A549 (cell line): Measurements from ENCODE around the gene NDRG4.

Experiments
- BCL3 ChIP-seq: fragments of >200 bp; sonication (Bioruptor Twin); formaldehyde crosslinking; IDR thresholded peaks from 3 replicates; pipeline ENCODE4 v1.6.1; 2016
- BHLHE40 ChIP-seq: IDR thresholded peaks from 2 replicates; pipeline ENCODE4 v1.6.1; 2012; ENCODE audit warnings: low read depth, low read length, inconsistent platforms
- CBX8 ChIP-seq: fragments of 200-600 bp; sonication (generic); IDR thresholded peaks from 2 replicates; pipeline ENCODE4 v1.6.1; 2016
- CTCF ChIP-seq: fragments of >200 bp; sonication (Bioruptor Twin); formaldehyde crosslinking; IDR thresholded peaks from 3 replicates; pipeline ENCODE4 v1.5.1; 2016
- HEYL ChIP-seq: fragments of 250-450 bp; sonication (Bioruptor Pico); IDR thresholded peaks from 2 replicates; pipeline ENCODE4 v1.8.0; 2021; ENCODE audit warnings: mild to moderate bottlenecking, moderate library complexity
- HOXB13 ChIP-seq: fragments of 250-450 bp; sonication (Bioruptor Pico); IDR thresholded peaks from 2 replicates; pipeline ENCODE4 v1.5.0; 2020; ENCODE audit warnings: low read depth, mild to moderate bottlenecking, moderate library complexity
- JUN ChIP-seq, 2 experiments: fragments of >200 bp; sonication (Bioruptor Twin); formaldehyde crosslinking; IDR thresholded peaks; 2 replicates in 1 of 2; 3 replicates in 1 of 2; pipeline ENCODE4 v1.6.1; 2016 to 2017
- PBX3 ChIP-seq: IDR thresholded peaks from 2 replicates; pipeline ENCODE4 v1.6.1; 2012
- POLR2A ChIP-seq: IDR thresholded peaks from 2 replicates; pipeline ENCODE4 v1.6.1; 2012; ENCODE audit warnings: mild to moderate bottlenecking, low read length
- RAD21 ChIP-seq, 2 experiments: fragments of >200 bp in 1 of 2; sonication (Bioruptor Twin) in 1 of 2; formaldehyde crosslinking in 1 of 2; IDR thresholded peaks in 1 of 2; conservative IDR thresholded peaks in 1 of 2; 2 replicates in 1 of 2; 3 replicates in 1 of 2; pipeline ENCODE4 v1.6.1; 2012 to 2018; ENCODE audit warnings: inconsistent platforms in 1 of 2
- RARB ChIP-seq: fragments of 250-450 bp; sonication (Bioruptor Pico); IDR thresholded peaks from 2 replicates; pipeline ENCODE4 v1.8.0; 2021; ENCODE audit warnings: mild to moderate bottlenecking, moderate library complexity
- RFX5 ChIP-seq: fragments of 450-650 bp; IDR thresholded peaks from 2 replicates; pipeline ENCODE4 v1.7.1; 2014; ENCODE audit warnings: antibody characterized with exemption, mild to moderate bottlenecking, moderate library complexity
- SREBF2 ChIP-seq: fragments of 450-650 bp; IDR thresholded peaks from 2 replicates; pipeline ENCODE4 v1.6.1; 2014; ENCODE audit warnings: mild to moderate bottlenecking, moderate library complexity
- USF2 ChIP-seq: fragments of 450-650 bp; IDR thresholded peaks from 2 replicates; pipeline ENCODE4 v1.6.1; 2014; ENCODE audit warnings: antibody characterized with exemption

GRCh38 chr16:58471209-58471975 lies 28.6 kb upstream of the NDRG4 start:
- TF ChIP-seq CTCF (no peak), JUN (IDR thresholded peaks at IDR 0.05) (no peak), RAD21 (conservative IDR thresholded peaks at IDR 0.05 in 1 of 2, IDR thresholded peaks at IDR 0.05 in 1 of 2) (no peak), HEYL (CRISPR knock-in tag) (no peak), PBX3 (no peak), RFX5 (no peak), CBX8 (no peak), SREBF2 (no peak), POLR2A (no peak), HOXB13 (no peak), BCL3 (no peak), USF2 (no peak), BHLHE40 (no peak), RARB (CRISPR knock-in tag) (no peak)
